GM19240 (cell line): ENCODE measurements around the gene BCAR1.
"Not testable (repeated sequence)": the region's sequence is repeated elsewhere in the genome, so short reads cannot be mapped to it uniquely, and the experiment has no call there.

Source experiments
- DNase-seq: peaks from one replicate; pipeline ENCODE4 v3.0.0; 2011; ENCODE audit warnings: low spot score; ENCODE audit not compliant: insufficient read length

BCAR1 gene

GRCh38 chr16:75225678-75226515 is 25.5 kb downstream of the BCAR1 start:
- no peak for DNase-seq

- DNase-seq: no peak
Measured at GRCh38 chr16:75225092-75225491, 26.3 kb downstream of the BCAR1 start.

GRCh38 chr16:75224306-75225082 is 26.9 kb downstream of the BCAR1 start:
- DNase-seq: no peak

GRCh38 chr16:75223129-75223528 is 28.3 kb downstream of the BCAR1 start:
- not testable (repeated sequence) for DNase-seq

GRCh38 chr16:75222271-75222783 is 29.1 kb downstream of the BCAR1 start:
- no peak for DNase-seq

GRCh38 chr16:75219838-75220237 is 31.6 kb downstream of the BCAR1 start:
- DNase-seq: no peak

- DNase-seq: no peak
Measured at GRCh38 chr16:75219088-75219487, 32.3 kb downstream of the BCAR1 start.

GRCh38 chr16:75218256-75219076 is 33.0 kb downstream of the BCAR1 start, which contains the start of gene CTRB1:
Gene CTRB1, plus strand, starts transcription at chr16:75218988. Its CDS starts 20 bp downstream, at chr16:75219008.
- DNase-seq: peak; percentile 58

- DNase-seq: no peak
Measured at GRCh38 chr16:75217389-75217851, 34.0 kb downstream of the BCAR1 start.

GRCh38 chr16:75216576-75216975 is 34.8 kb downstream of the BCAR1 start:
- DNase-seq: no peak

- DNase-seq: no peak
Measured at GRCh38 chr16:75216127-75216526, 35.3 kb downstream of the BCAR1 start.

- DNase-seq: not testable (repeated sequence)
Measured at GRCh38 chr16:75211286-75211685, 40.1 kb downstream of the BCAR1 start.

GRCh38 chr16:75209944-75210343 is 41.5 kb downstream of the BCAR1 start:
- DNase-seq: no peak

GRCh38 chr16:75209514-75209913 is 41.9 kb downstream of the BCAR1 start:
- not testable (repeated sequence) for DNase-seq

GRCh38 chr16:75208861-75209505 is 42.4 kb downstream of the BCAR1 start:
- no peak for DNase-seq

GRCh38 chr16:75208242-75208825 is 43.1 kb downstream of the BCAR1 start:
- no peak for DNase-seq

GRCh38 chr16:75207831-75208230 is 43.6 kb downstream of the BCAR1 start:
- no peak for DNase-seq

GRCh38 chr16:75206749-75207451 is 44.5 kb downstream of the BCAR1 start, which contains the start of gene CTRB2:
Gene CTRB2, minus strand, starts transcription at chr16:75207161. Its CDS starts 20 bp downstream, at chr16:75207141.
- DNase-seq: no peak

- not testable (repeated sequence) for DNase-seq
Measured at GRCh38 chr16:75205961-75206748, 45.3 kb downstream of the BCAR1 start.
